OCI-LY7 (cell line): ENCODE measurements around the gene CPZ. TPM values are rescaled to one million over a fixed set of nuclear protein-coding genes. Genes with fewer than 3 reads are reported as not detected.
"Not testable (repeated sequence)": the region's sequence is repeated elsewhere in the genome, so short reads cannot be mapped to it uniquely, and the experiment has no call there.

Experiments used
- BruUV-seq: library from RNA; stranded (reverse); fragments of 400-500 nt; replicated peaks from 2 replicates; lab custom pipeline; 2021; lab: Mats Ljungman, UMichigan
- CTCF ChIA-PET: fragments of 300-600 bp; sonication (Branson Sonifier 250); formaldehyde crosslinking; loops from one replicate; lab custom pipeline; 2022; ENCODE audit warnings: antibody characterized with exemption; ENCODE audit not compliant: unreplicated experiment; lab: Charles Lee
- POLR2A ChIA-PET: fragments of 300-600 bp; sonication (Branson Sonifier 250); formaldehyde crosslinking; loops from one replicate; lab custom pipeline; 2022; ENCODE audit warnings: antibody characterized with exemption; lab: Charles Lee
- DNase-seq: peaks from one replicate; pipeline ENCODE4 v3.0.0-alpha.2; 2015; ENCODE audit warnings: low spot score
- H2AFZ ChIP-seq: fragments of 200-600 bp; sonication (generic), shearing (Covaris generic); 2 replicates; pipeline ENCODE4 v1.6.1; 2014; ENCODE audit warnings: mild to moderate bottlenecking, antibody characterized with exemption, low read length, moderate library complexity
- H3K27ac ChIP-seq: fragments of 200-600 bp; sonication (generic); 2 replicates; pipeline ENCODE4 v1.5.1; 2014; ENCODE audit warnings: mixed run types, low read depth, mild to moderate bottlenecking, moderate library complexity, low read length, inconsistent platforms; ENCODE audit not compliant: poor library complexity, severe bottlenecking
- H3K36me3 ChIP-seq: fragments of 200-600 bp; sonication (generic); 2 replicates; pipeline ENCODE4 v1.6.1; 2014; ENCODE audit warnings: mild to moderate bottlenecking, antibody characterized with exemption, low read length, moderate library complexity, mixed read lengths; ENCODE audit not compliant: insufficient read depth
- H3K4me1 ChIP-seq: fragments of 200-600 bp; sonication (generic); 2 replicates; pipeline ENCODE4 v1.5.1; 2014; ENCODE audit warnings: mild to moderate bottlenecking, low read length; ENCODE audit not compliant: insufficient read depth, poor library complexity, severe bottlenecking
- H3K4me2 ChIP-seq: fragments of 200-600 bp; sonication (generic); 2 replicates; pipeline ENCODE4 v1.6.1; 2014; ENCODE audit warnings: mild to moderate bottlenecking, low read length
- H3K4me3 ChIP-seq: fragments of 200-600 bp; sonication (generic); 2 replicates; pipeline ENCODE4 v1.5.1; 2014; ENCODE audit warnings: mild to moderate bottlenecking, low read depth, low read length; ENCODE audit not compliant: poor library complexity, severe bottlenecking
- H3K79me2 ChIP-seq: fragments of 200-600 bp; sonication (generic); 2 replicates; pipeline ENCODE4 v1.6.1; 2016; ENCODE audit warnings: low read depth, mild to moderate bottlenecking, low read length, moderate library complexity, mixed read lengths; ENCODE audit not compliant: insufficient read depth
- H3K9me2 ChIP-seq: fragments of 200-600 bp; sonication (generic); 2 replicates; pipeline ENCODE4 v1.6.1; 2016; ENCODE audit warnings: mild to moderate bottlenecking, low read length, mixed read lengths; ENCODE audit not compliant: insufficient read depth
- H3K9me3 ChIP-seq: fragments of 200-600 bp; sonication (generic); 2 replicates; pipeline ENCODE4 v1.6.1; 2014; ENCODE audit warnings: mild to moderate bottlenecking, mixed run types, low read length, mixed read lengths
- H4K20me1 ChIP-seq: fragments of 200-600 bp; sonication (generic); 2 replicates; pipeline ENCODE4 v1.6.1; 2014; ENCODE audit warnings: mild to moderate bottlenecking, antibody characterized with exemption, low read length, moderate library complexity, mixed read lengths; ENCODE audit not compliant: insufficient read depth
- intact Hi-C: fragments of 100-400 bp; cut with micrococcal nuclease; formaldehyde crosslinking; loops from one replicate; pipeline ENCODE4 v1.10.0; 2022; ENCODE audit not compliant: unreplicated experiment
- total RNA-seq, 2 experiments: library from RNA; depleted of rRNA in 1 of 2; stranded (reverse); fragments of >200 nt in 1 of 2; shearing (Covaris generic) in 1 of 2; gene quantifications; 2 replicates each; pipeline ENCODE4 v1.2.3, GENCODE V29; 2014 to 2022

CPZ gene
- total RNA-seq, 2 experiments from 2014 or later: not detected

DNA sequence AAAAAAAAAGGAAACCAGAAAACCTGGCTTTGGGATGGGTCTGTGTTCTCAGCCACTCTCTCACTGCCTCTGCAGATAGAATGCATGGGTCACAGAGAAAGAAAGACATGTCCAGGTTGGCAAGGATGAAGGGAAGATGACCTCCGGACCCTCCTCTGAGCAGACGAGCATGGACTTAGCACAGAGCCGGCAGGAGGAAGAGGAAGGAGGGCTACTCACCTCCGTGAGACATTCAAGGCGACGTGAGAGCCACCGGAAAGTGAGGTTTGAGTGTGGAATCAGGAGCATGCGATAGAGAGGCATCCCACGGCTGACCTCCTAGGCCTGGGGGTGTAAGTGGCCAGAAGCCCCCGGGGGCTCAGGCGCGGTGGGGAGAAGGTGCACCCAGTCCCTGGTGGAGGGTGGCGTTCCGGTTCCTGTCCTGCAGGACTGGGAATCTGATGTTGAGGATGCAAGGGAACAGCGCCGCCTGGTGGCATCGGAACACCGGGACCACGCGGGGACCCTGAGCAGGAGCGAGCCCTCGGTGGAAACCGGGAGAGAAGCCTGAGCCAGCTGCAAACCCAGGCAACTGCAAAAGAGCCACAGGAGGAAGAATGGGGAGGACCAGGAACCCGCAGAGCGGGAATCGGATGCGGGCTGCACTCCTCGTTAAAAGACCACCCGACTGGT lies 32.2 kb downstream of the CPZ start:
- POLR2A ChIA-PET, H3K79me2 ChIP-seq, H3K4me1 ChIP-seq, H3K27ac ChIP-seq, H3K9me2 ChIP-seq, H3K4me2 ChIP-seq, BruUV-seq, H3K9me3 ChIP-seq, H3K4me3 ChIP-seq, H3K36me3 ChIP-seq, H2AFZ ChIP-seq, DNase-seq, CTCF ChIA-PET, intact Hi-C loops, H4K20me1 ChIP-seq: not testable (repeated sequence)

DNA sequence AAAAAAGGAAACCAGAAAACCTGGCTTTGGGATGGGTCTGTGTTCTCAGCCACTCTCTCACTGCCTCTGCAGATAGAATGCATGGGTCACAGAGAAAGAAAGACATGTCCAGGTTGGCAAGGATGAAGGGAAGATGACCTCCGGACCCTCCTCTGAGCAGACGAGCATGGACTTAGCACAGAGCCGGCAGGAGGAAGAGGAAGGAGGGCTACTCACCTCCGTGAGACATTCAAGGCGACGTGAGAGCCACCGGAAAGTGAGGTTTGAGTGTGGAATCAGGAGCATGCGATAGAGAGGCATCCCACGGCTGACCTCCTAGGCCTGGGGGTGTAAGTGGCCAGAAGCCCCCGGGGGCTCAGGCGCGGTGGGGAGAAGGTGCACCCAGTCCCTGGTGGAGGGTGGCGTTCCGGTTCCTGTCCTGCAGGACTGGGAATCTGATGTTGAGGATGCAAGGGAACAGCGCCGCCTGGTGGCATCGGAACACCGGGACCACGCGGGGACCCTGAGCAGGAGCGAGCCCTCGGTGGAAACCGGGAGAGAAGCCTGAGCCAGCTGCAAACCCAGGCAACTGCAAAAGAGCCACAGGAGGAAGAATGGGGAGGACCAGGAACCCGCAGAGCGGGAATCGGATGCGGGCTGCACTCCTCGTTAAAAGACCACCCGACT lies 37.8 kb downstream of the CPZ start:
- intact Hi-C loops, H3K4me3 ChIP-seq, H3K27ac ChIP-seq, H3K79me2 ChIP-seq, H3K9me3 ChIP-seq, H4K20me1 ChIP-seq, H2AFZ ChIP-seq, CTCF ChIA-PET, H3K4me2 ChIP-seq, H3K9me2 ChIP-seq, DNase-seq, BruUV-seq, H3K36me3 ChIP-seq, H3K4me1 ChIP-seq, POLR2A ChIA-PET: not testable (repeated sequence)

DNA sequence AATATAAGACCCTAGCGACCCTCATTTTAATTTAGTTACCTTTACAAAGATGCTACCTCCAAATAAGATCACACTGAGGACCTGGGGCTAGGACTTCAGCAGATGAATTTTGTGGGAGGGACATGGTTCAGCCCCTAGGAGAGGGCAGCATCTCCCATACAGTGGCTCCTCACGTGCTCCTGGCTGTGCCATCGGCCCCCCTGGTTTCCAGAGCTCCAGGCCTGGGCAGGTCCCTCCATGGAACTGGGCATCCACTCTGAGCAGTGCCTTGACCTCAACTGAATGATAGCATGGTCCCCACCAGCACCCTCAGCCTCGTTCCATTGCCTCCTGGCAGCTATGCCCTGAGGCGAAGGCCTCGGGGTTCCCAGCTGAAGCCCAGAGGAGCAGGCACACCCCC lies 39.3 kb downstream of the CPZ start:
- BruUV-seq, H3K4me2 ChIP-seq, H3K79me2 ChIP-seq, DNase-seq, CTCF ChIA-PET, H3K4me3 ChIP-seq, H3K27ac ChIP-seq, intact Hi-C loops, H2AFZ ChIP-seq, H3K9me3 ChIP-seq, H3K36me3 ChIP-seq, H3K9me2 ChIP-seq, H3K4me1 ChIP-seq, POLR2A ChIA-PET, H4K20me1 ChIP-seq: not testable (repeated sequence)

DNA sequence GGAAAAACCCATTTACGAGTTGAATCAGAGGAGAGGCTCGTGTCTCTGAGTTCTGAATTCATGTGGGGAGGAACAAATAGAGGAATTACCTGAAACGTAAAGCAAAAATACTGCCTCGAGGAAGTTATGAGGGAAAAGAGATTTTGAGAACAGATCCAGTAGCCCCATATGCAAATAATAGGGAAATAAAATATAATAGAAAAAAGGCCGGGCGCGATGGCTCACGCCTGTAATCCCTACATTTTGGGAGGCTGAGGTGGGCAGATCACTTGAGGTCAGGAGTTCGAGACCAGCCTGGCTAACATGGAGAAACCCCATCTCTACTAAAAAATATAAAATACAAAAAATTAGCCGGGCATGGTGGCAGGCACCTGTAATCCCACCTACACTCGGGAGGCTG lies 42.2 kb downstream of the CPZ start:
- H3K27ac ChIP-seq, H4K20me1 ChIP-seq, H3K4me1 ChIP-seq, DNase-seq, H3K9me2 ChIP-seq, H3K4me3 ChIP-seq, POLR2A ChIA-PET, H3K9me3 ChIP-seq, BruUV-seq, intact Hi-C loops, CTCF ChIA-PET, H2AFZ ChIP-seq, H3K79me2 ChIP-seq, H3K36me3 ChIP-seq, H3K4me2 ChIP-seq: not testable (repeated sequence)

DNA sequence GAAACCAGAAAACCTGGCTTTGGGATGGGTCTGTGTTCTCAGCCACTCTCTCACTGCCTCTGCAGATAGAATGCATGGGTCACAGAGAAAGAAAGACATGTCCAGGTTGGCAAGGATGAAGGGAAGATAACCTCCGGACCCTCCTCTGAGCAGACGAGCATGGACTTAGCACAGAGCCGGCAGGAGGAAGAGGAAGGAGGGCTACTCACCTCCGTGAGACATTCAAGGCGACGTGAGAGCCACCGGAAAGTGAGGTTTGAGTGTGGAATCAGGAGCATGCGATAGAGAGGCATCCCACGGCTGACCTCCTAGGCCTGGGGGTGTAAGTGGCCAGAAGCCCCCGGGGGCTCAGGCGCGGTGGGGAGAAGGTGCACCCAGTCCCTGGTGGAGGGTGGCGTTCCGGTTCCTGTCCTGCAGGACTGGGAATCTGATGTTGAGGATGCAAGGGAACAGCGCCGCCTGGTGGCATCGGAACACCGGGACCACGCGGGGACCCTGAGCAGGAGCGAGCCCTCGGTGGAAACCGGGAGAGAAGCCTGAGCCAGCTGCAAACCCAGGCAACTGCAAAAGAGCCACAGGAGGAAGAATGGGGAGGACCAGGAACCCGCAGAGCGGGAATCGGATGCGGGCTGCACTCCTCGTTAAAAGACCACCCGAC lies 43.5 kb downstream of the CPZ start:
- H3K27ac ChIP-seq, H4K20me1 ChIP-seq, BruUV-seq, H3K4me2 ChIP-seq, DNase-seq, H3K36me3 ChIP-seq, H3K9me3 ChIP-seq, H3K4me3 ChIP-seq, intact Hi-C loops, H3K79me2 ChIP-seq, H3K9me2 ChIP-seq, CTCF ChIA-PET, POLR2A ChIA-PET, H3K4me1 ChIP-seq, H2AFZ ChIP-seq: not testable (repeated sequence)
